ENCODE data around the gene RGN. TPM values are rescaled to one million over a fixed set of nuclear protein-coding genes. Genes with fewer than 3 reads are reported as not detected.
A peak's percentile ranks its signal among the peaks of the same experiment; 100 is the strongest.

Gene RGN
- total and polyA plus RNA-seq, 4 donors: 27.8 to 163 (median 116) TPM

GRCh38 chrX:47080915-47081236, 2.6 kb downstream of the RGN start:
- H3K4me3 ChIP-seq (ENCODE audit: low read depth in 1 of 3, low read length in 3 of 3): peak overlapping the region; percentile 20 to 60 (median 26)
- H3K27ac ChIP-seq (ENCODE audit: low read depth in 1 of 2, low read length in 2 of 2): peak overlapping the region; percentile 72 to 82
- H3K9ac ChIP-seq (ENCODE audit: low read depth in 1 of 2, low read length in 2 of 2): peak overlapping the region in 1 of 2 donors; percentile 64

GRCh38 chrX:47091149-47091775, 13.0 kb downstream of the RGN start:
- H3K9me3 ChIP-seq (ENCODE audit: control insufficient read depth in 4 of 4, low read length in 3 of 4): no peaks in the 10 kb centered on the region
- TF ChIP-seq REST (IDR thresholded peaks at IDR 0.05): no peak
- no peak for TF ChIP-seq YY1 (IDR thresholded peaks at IDR 0.05)
- no peak for TF ChIP-seq TAF1 (conservative IDR thresholded peaks at IDR 0.05)
- no peak for TF ChIP-seq HNF4G (IDR thresholded peaks at IDR 0.05)
- no peak for TF ChIP-seq ZBTB33 (IDR thresholded peaks at IDR 0.05)
- no peak for TF ChIP-seq JUND (IDR thresholded peaks at IDR 0.05)
- no peak for TF ChIP-seq NR2F2 (IDR thresholded peaks at IDR 0.05)
- no peak for TF ChIP-seq FOXA1 (IDR thresholded peaks at IDR 0.05)
- TF ChIP-seq FOXA2 (IDR thresholded peaks at IDR 0.05): no peak
- no peak for TF ChIP-seq CTCF (IDR thresholded peaks at IDR 0.05; ENCODE audit: low read depth, low read length, missing input control)
- TF ChIP-seq, protein P1, sequence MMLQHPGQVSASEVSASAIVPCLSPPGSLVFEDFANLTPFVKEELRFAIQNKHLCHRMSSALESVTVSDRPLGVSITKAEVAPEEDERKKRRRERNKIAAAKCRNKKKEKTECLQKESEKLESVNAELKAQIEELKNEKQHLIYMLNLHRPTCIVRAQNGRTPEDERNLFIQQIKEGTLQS (IDR thresholded peaks at IDR 0.05): no peak
- TF ChIP-seq SP1 (IDR thresholded peaks at IDR 0.05): no peak
- no peak for TF ChIP-seq EGR1 (IDR thresholded peaks at IDR 0.05; ENCODE audit: low read depth in 2 of 2)
- TF ChIP-seq RAD21 (IDR thresholded peaks at IDR 0.05): no peak
- no peak for TF ChIP-seq GABPA (IDR thresholded peaks at IDR 0.05 in 1 of 2, conservative IDR thresholded peaks at IDR 0.05 in 1 of 2)
- no peak for TF ChIP-seq HNF4A (conservative IDR thresholded peaks at IDR 0.05)
- TF ChIP-seq RXRA (IDR thresholded peaks at IDR 0.05): no peak
- no peak for DNase-seq (ENCODE audit: low spot score)
- H3K9ac ChIP-seq (ENCODE audit: low read depth in 1 of 2, low read length in 2 of 2): no peak overlapping the region
- WGBS: 52% methylated on average over 4 of the region's 4 CpGs
- no peak overlapping the region for H3K27ac ChIP-seq (ENCODE audit: low read depth in 1 of 2, low read length in 2 of 2)
- H3K27me3 ChIP-seq (ENCODE audit: control insufficient read depth in 4 of 4, insufficient read depth in 4 of 4, low read length in 3 of 4): peaks cover 0 to 4% (median 0%) of the 10 kb centered on the region in 4 donors
- H3K4me3 ChIP-seq (ENCODE audit: low read depth in 1 of 3, low read length in 3 of 3): no peak overlapping the region
- H3K36me3 ChIP-seq (ENCODE audit: control insufficient read depth in 4 of 4, insufficient read depth in 3 of 4, low read depth in 1 of 4, low read length in 3 of 4): peaks cover 2 to 20% (median 12%) of the 10 kb centered on the region in 4 donors
- H3K4me1 ChIP-seq (ENCODE audit: control insufficient read depth in 4 of 4, insufficient read depth in 4 of 4, low read length in 3 of 4): no peaks in the 10 kb centered on the region

More at GRCh38 chrX:47080915-47081236, 2.6 kb downstream of the RGN start:
- DNase-seq (ENCODE audit: low spot score): no peak
- H3K9me3 ChIP-seq (ENCODE audit: control insufficient read depth in 4 of 4, low read length in 3 of 4): no peaks in the 10 kb centered on the region
- TF ChIP-seq YY1 (IDR thresholded peaks at IDR 0.05) (peak; percentile 9), HNF4G (IDR thresholded peaks at IDR 0.05) (no peak)
- H3K4me1 ChIP-seq (ENCODE audit: control insufficient read depth in 4 of 4, insufficient read depth in 4 of 4, low read length in 3 of 4): peaks cover 1 to 23% (median 15%) of the 10 kb centered on the region in 4 donors
- H3K36me3 ChIP-seq (ENCODE audit: control insufficient read depth in 4 of 4, insufficient read depth in 3 of 4, low read depth in 1 of 4, low read length in 3 of 4): peaks cover 0 to 3% (median 1%) of the 10 kb centered on the region in 4 donors
- no peaks in the 10 kb centered on the region for H3K27me3 ChIP-seq (ENCODE audit: control insufficient read depth in 4 of 4, insufficient read depth in 4 of 4, low read length in 3 of 4)
- WGBS: 30% methylated on average over 5 of the region's 5 CpGs
